Hematopoietic multipotent progenitor cell treated with erythropoietin and hydrocortisone succinate and interleukin-3 and kit ligand, for 8 days (in vitro differentiated cells): ENCODE measurements around the gene REX1BD.
"Not testable (repeated sequence)": the region's sequence is repeated elsewhere in the genome, so short reads cannot be mapped to it uniquely, and the experiment has no call there.

Experiments
- DNase-seq: peaks from one replicate; pipeline ENCODE4 v3.0.0-alpha.2; 2015

REX1BD gene

GRCh38 chr19:18588611-18589379, at the start of gene REX1BD:
Gene REX1BD, plus strand, starts transcription at chr19:18588798. Its CDS starts 4 bp downstream, at chr19:18588802.
- peak; percentile 84 for DNase-seq

- no peak for DNase-seq
Measured at GRCh38 chr19:18539372-18539771, 49.2 kb upstream of the REX1BD start.

- not testable (repeated sequence) for DNase-seq
Measured at GRCh38 chr19:18540200-18540599, 48.4 kb upstream of the REX1BD start.

- no peak for DNase-seq
Measured at GRCh38 chr19:18541258-18541991, 47.2 kb upstream of the REX1BD start.

- DNase-seq = peak; percentile 41
Measured at GRCh38 chr19:18541992-18542940, 46.3 kb upstream of the REX1BD start.

GRCh38 chr19:18542941-18543813, 45.4 kb upstream of the REX1BD start, which contains the start of gene FKBP8:
Gene FKBP8, minus strand, starts transcription at chr19:18543573. Its CDS starts 1,603 bp downstream, at chr19:18541970.
- DNase-seq = peak; percentile 92

GRCh38 chr19:18543814-18544475, 44.7 kb upstream of the REX1BD start:
- DNase-seq = peak; percentile 100

GRCh38 chr19:18551631-18552030, 37.0 kb upstream of the REX1BD start:
- no peak for DNase-seq

- peak; percentile 100 for DNase-seq
Measured at GRCh38 chr19:18557411-18558201, 31.0 kb upstream of the REX1BD start, which contains the start of gene KXD1. Gene KXD1, plus strand, starts transcription at chr19:18557870. Its CDS starts 4,187 bp downstream, at chr19:18562057.

- no peak for DNase-seq
Measured at GRCh38 chr19:18558202-18558555, 30.4 kb upstream of the REX1BD start.

GRCh38 chr19:18558604-18559003, 30.0 kb upstream of the REX1BD start:
- DNase-seq = no peak

GRCh38 chr19:18559685-18560084, 28.9 kb upstream of the REX1BD start:
- DNase-seq = no peak

GRCh38 chr19:18562086-18562485, 26.5 kb upstream of the REX1BD start:
- DNase-seq = no peak

GRCh38 chr19:18566953-18567352, 21.6 kb upstream of the REX1BD start:
- no peak for DNase-seq

GRCh38 chr19:18568367-18568766, 20.2 kb upstream of the REX1BD start:
- DNase-seq = no peak

GRCh38 chr19:18571564-18572344, 16.8 kb upstream of the REX1BD start, which contains the start of gene UBA52:
Gene UBA52, plus strand, starts transcription at chr19:18571857. Its CDS starts 1,444 bp downstream, at chr19:18573301.
- DNase-seq = peak; percentile 98

GRCh38 chr19:18574691-18575291, 13.8 kb upstream of the REX1BD start:
- no peak for DNase-seq

GRCh38 chr19:18576383-18576782, 12.2 kb upstream of the REX1BD start:
- no peak for DNase-seq

GRCh38 chr19:18577365-18577914, 11.2 kb upstream of the REX1BD start:
- DNase-seq = no peak
